Measurements from ENCODE around the gene TMX1.

TMX1 gene

GRCh38 chr14:51262868-51263267, 22.8 kb downstream of the TMX1 start:
- H3K9me3 Mint-ChIP-seq = peaks cover 6% of the 10 kb centered on the region in 2 donors

DNA sequence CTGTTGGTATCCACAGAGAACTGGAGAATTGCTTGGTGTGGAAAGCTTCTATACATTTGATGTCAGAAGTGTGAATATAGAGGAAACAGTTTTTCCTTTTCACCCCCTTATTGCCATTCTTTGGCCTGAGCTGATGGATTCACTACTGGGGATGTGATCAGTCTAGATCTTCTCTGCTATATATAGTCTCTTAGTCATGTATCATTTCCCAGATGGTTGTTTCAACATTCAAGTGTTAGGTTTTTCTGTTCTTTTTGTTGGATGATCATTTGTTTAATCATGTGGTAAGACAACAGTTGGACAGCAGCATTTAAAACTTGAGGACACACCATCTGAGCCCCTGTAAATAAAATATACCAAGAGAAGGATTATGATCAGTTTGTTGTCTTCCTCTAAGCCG, 29.6 kb downstream of the TMX1 start:
- no peaks in the 10 kb centered on the region for H3K4me1 Mint-ChIP-seq
- DNase-seq (no peak), ATAC-seq (no peak)
- no peak overlapping the region for H3K4me3 Mint-ChIP-seq
- no peak overlapping the region for H3K27ac Mint-ChIP-seq
- no peaks in the 10 kb centered on the region for H3K9me3 Mint-ChIP-seq
- no peaks in the 10 kb centered on the region for H3K27me3 Mint-ChIP-seq

More at GRCh38 chr14:51262868-51263267, 22.8 kb downstream of the TMX1 start:
- Mint-ChIP-seq H3K4me1 (peaks cover 26% of the 10 kb centered on the region), H3K27ac (no peak overlapping the region), H3K27me3 (no peaks in the 10 kb centered on the region), H3K4me3 (no peak overlapping the region)
- no peak for ATAC-seq
- DNase-seq = no peak

DNA sequence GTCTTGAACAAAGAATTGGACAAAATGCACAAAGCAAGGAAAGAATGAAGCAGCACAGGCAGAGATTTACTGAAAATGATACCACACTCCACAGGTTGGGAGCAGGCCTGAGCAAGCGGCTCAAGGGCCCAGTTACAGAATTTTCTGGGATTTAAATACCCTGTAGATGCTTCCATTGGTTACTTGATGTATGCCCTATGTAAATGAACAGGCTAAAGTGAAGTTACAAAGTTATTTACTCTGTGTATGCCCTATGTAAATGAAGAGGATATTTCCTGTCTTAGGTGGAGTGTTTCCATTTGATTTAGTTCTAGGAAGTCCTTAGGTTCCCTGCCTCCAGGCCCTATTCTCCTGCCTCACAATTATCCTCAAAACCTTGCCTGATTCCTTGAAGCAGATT, 36.6 kb downstream of the TMX1 start:
- Mint-ChIP-seq H3K9me3 (no peaks in the 10 kb centered on the region), H3K4me3 (no peak overlapping the region), H3K27me3 (no peaks in the 10 kb centered on the region), H3K27ac (no peak overlapping the region), H3K4me1 (no peaks in the 10 kb centered on the region)
- no peak for ATAC-seq
- DNase-seq = no peak

DNA sequence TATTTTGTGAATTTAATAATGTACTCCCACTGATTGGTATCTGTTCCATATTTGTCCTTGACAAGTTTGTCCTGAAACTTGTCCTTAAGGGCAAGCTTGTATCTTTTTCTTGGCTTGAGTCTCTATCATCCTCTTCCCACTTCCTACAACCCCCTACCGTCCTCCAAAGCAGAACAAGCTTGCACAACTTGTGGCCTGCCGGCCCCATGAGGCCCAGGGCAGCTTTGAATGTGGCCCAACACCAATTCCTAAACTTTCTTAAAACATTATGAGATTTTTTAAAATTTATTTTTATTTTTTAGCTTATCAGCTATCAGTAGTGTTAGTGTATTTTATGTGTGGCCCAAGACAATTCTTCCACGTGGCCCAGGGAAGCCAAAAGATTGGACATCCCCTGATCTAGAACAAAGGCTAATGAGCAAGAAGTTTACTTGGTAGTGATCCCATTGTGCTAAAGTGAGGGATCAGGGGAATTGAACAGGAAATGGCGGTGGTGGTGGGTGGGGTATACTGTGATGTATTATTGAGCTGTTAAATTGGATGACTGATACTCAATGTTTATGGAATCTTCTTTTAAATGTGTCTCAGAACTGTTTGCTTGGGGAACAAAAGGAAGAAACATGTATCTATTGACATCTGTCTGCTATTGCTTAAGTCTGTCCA, 37.8 kb downstream of the TMX1 start:
- Mint-ChIP-seq H3K27ac (no peak overlapping the region), H3K4me3 (no peak overlapping the region), H3K27me3 (no peaks in the 10 kb centered on the region), H3K9me3 (no peaks in the 10 kb centered on the region), H3K4me1 (no peaks in the 10 kb centered on the region)
- no peak for DNase-seq
- ATAC-seq = no peak

DNA sequence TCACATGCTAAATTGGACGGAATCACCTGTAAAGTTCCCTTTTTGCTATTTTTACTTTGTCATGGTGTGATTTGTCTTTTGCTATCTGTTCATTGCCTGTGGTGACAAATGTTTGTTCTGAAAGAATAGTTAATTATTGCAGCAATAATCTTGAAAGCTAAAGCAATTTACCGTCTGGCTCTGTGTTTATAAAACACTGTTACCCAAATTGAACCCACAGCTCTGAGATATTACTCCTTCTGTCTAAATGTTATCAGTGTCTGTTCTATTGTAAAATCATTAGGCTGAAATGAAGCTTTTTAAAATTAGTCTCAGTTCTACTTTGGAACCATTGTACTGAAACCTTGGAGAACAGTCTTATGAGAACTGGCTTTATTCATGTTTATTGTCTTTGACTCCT, 42.5 kb downstream of the TMX1 start:
- Mint-ChIP-seq H3K9me3 (no peaks in the 10 kb centered on the region), H3K4me3 (no peak overlapping the region), H3K27ac (no peak overlapping the region), H3K27me3 (no peaks in the 10 kb centered on the region), H3K4me1 (no peaks in the 10 kb centered on the region)
- ATAC-seq (no peak), DNase-seq (no peak)

- Mint-ChIP-seq H3K4me1 (no peaks in the 10 kb centered on the region), H3K27ac (no peak overlapping the region), H3K4me3 (no peak overlapping the region), H3K9me3 (no peaks in the 10 kb centered on the region), H3K27me3 (no peaks in the 10 kb centered on the region)
- DNase-seq = no peak
- no peak for ATAC-seq
Observed at GRCh38 chr14:51283402-51284085, 43.5 kb downstream of the TMX1 start.

DNA sequence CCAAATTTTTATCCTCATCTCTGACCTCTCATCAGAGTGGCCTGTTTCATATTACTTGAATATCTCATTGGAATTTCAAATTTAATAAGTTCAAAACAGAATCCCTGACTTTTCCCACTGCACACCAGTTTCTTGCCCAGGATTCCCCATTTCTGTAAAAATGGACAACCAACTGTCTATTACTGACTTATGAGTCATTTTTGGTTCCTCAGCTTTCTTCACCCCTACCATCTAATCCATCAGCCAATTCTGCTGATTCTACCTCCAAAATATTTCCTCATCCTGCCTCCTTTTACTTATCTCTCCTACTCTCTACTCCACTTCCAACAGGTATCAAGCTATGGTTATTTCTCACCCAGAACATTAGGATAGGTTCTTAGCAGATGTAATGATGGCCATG, 44.2 kb downstream of the TMX1 start:
- Mint-ChIP-seq H3K4me3 (no peak overlapping the region), H3K27ac (no peak overlapping the region), H3K27me3 (no peaks in the 10 kb centered on the region), H3K9me3 (no peaks in the 10 kb centered on the region), H3K4me1 (no peaks in the 10 kb centered on the region)
- DNase-seq = no peak
- ATAC-seq = no peak

DNA sequence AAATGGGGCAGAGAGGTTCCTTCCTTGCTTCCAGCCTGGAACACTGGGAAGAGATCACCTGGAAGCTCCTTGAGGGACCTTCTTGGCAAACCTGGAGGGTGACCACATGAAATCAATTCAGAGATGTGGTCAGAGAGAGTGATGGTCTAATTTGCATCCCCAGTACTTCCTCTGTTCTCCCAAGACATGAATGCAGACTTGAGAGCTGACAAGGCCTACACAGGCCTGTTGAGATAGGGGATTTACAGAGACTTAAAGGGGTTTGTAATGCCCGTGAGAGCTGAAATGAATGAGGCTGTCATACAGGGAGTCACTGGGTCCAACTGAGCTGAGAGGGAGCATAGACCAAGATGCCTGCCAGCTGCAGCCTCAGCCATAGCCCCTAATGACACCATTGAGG, 45.1 kb downstream of the TMX1 start:
- Mint-ChIP-seq H3K4me1 (no peaks in the 10 kb centered on the region), H3K9me3 (no peaks in the 10 kb centered on the region), H3K27ac (no peak overlapping the region), H3K4me3 (no peak overlapping the region), H3K27me3 (no peaks in the 10 kb centered on the region)
- ATAC-seq (no peak), DNase-seq (no peak)

DNA sequence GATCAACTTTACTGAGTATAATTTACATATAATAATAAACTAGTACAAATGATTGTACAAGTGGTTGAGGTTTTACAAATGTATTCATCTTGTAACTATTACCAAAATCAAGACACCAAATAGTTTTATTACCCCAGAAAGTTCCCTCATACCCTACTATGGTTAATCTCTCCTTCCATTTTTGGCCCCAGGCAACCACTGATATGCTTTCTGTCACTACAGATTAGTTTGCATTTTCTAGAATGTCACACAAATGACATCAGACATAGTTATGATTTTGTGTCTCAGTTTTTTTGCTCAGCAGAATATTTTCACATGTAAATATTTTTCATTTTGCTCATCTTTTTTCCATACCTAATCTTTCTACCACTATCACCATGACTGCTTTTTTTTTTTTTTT, 49.1 kb downstream of the TMX1 start:
- ATAC-seq (peak; percentile 45), DNase-seq (no peak)
- Mint-ChIP-seq H3K4me1 (no peaks in the 10 kb centered on the region), H3K9me3 (no peaks in the 10 kb centered on the region), H3K4me3 (no peak overlapping the region), H3K27ac (peak overlapping the region; percentile 32 to 89), H3K27me3 (no peaks in the 10 kb centered on the region)

DNA sequence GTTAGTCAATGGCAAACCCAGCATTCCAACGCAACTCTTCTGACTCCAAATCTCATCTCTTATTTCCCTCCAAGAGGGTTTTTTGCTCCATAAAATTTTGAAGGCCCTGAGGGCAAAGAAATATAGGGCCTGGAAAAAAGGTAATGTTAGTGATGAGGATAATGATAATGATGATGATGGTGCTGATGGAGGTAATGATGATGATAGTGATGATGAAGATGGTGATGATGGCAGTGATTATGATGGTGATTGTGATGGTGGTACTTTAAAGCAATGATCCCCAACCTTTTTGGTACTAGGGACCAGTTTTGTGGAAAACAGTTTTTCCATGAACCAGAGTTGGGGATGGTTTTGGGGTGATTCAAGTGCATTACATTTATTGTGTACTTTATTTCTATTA, 50.1 kb downstream of the TMX1 start:
- H3K4me1 Mint-ChIP-seq = no peaks in the 10 kb centered on the region
- DNase-seq (no peak), ATAC-seq (no peak)
- no peak overlapping the region for H3K27ac Mint-ChIP-seq
- H3K9me3 Mint-ChIP-seq = no peaks in the 10 kb centered on the region
- H3K4me3 Mint-ChIP-seq = no peak overlapping the region
- H3K27me3 Mint-ChIP-seq = no peaks in the 10 kb centered on the region

GRCh38 chr14:51291016-51291415, 51.0 kb downstream of the TMX1 start:
- no peak overlapping the region for H3K27ac Mint-ChIP-seq
- ATAC-seq = no peak
- H3K27me3 Mint-ChIP-seq = no peaks in the 10 kb centered on the region
- H3K4me3 Mint-ChIP-seq = no peak overlapping the region
- no peak for DNase-seq
- no peaks in the 10 kb centered on the region for H3K4me1 Mint-ChIP-seq
- no peaks in the 10 kb centered on the region for H3K9me3 Mint-ChIP-seq

DNA sequence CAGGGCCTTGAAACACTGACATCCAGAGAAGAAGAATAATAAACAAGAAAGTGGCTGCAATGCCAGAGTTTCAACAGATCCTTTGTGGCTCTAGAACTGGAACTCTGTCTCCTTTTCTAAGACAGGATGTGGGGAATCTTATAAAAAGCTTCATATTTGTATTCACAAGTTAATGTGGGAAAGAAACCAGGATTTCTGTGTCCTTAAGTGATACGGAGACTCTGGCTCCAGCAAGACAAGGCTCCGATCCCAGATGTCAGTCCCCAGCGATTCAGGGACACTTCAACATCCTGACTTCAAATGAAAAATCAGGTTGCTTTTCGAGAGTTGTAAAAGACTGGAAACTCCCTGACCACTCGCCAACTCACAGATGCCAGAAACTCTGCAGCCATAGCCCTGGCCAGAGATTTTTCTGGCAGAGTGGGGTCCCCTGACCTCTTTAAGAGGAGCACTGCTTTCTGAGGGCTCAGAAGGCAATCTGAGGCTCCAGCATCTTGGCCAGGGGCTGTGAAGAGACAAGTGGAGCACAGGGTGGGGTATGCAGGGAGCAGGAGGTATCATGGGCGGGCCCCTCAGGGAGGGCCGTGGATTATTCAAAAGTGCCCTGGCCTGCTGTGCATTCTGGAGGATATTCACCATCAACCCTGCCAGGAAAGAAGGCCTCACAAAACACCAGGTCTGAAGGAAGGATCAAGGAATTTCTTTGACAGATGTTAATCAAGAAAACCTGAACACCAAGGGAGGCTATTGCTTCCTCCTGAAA, 53.3 kb downstream of the TMX1 start:
- H3K27me3 Mint-ChIP-seq = no peaks in the 10 kb centered on the region

DNA sequence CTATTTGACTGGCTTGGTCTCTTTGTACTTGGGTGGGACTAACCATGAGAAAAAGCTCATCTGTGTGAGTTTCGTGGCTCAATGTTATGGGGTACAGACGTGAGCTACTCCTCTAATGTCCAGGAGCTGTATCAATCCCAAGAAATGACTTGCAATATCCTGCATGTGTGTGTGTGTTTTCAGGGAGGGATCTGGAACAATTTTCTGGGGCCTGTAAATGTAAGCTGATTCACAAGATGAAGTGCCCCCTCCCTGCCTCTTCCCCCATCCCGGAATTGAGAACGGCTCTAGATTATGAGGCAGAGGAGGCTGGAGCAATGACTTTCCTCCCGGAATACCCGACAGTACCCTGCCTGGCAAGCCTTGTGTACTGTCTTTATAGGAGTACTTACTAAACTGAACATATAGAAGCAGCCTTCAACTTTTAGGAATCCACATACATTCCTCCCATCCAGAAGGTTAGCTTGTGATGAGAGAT, 53.9 kb downstream of the TMX1 start:
- no peaks in the 10 kb centered on the region for H3K9me3 Mint-ChIP-seq
- ATAC-seq (no peak), DNase-seq (no peak)
- peaks cover 9% of the 10 kb centered on the region for H3K4me1 Mint-ChIP-seq
- H3K27me3 Mint-ChIP-seq = no peaks in the 10 kb centered on the region
- H3K27ac Mint-ChIP-seq = no peak overlapping the region
- H3K4me3 Mint-ChIP-seq = no peak overlapping the region

More for the DNA sequence above, 53.3 kb downstream of the TMX1 start:
- H3K4me3 Mint-ChIP-seq = no peak overlapping the region
- no peak overlapping the region for H3K27ac Mint-ChIP-seq
- peaks cover 2% of the 10 kb centered on the region for H3K4me1 Mint-ChIP-seq
- DNase-seq = no peak
- no peaks in the 10 kb centered on the region for H3K9me3 Mint-ChIP-seq
- no peak for ATAC-seq

DNA sequence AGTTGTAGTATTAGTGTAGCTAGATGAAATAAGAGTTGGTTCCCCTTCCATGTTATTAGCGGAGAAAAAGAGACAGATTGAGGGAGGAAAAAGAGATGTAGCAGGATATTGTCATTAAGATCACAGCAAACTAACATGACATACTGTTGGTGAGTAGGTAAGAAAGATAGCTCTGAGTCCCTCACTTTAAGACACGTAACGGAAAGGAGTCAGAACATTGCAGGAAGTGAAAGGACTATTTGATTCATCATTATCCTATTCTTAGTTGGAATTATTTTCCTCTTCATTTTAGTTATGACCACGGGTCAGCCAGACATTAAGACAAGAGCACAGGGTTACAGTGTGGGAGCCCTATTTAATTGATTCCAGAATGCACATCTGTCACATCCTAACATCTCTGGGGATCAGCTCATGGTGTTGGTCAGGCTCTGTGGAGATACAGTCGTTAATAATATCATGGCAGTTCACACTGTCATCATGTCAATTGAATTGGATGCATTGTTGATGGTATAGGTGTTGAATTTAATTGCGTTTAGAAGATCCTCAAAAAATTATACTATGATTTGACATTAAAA, 55.0 kb downstream of the TMX1 start:
- no peak for ATAC-seq
- peaks cover 10% of the 10 kb centered on the region for H3K4me1 Mint-ChIP-seq
- no peaks in the 10 kb centered on the region for H3K27me3 Mint-ChIP-seq
- H3K27ac Mint-ChIP-seq = no peak overlapping the region
- no peak overlapping the region for H3K4me3 Mint-ChIP-seq
- H3K9me3 Mint-ChIP-seq = no peaks in the 10 kb centered on the region
- no peak for DNase-seq

DNA sequence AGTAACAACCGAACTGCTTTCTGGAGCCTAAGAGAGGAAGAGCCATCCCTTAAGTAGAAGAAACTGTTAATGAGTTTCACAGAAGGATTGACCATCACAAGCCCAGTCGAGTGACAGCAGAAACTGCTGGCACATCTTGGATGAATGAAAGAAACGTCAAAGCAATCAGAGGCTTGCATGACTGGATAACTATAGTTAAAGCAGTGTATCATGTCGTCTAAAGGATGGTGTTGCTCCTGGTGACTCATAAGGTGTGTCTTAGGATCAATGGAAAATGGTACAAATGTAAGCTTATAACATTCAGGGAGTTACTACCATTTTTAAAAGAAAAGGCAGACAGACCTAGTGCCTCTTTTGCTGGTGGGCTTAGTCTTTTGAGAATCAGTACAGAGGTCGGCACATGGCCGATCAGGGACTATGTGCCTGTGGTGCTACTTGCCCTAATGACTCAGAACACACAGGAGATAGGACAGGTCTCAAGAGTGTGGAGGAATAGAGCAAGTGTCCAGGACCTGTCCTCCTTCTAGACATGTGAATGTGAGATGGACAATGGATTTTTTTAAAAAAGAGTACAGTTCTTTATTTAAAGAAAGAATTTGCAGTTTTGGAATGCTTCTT, 55.7 kb downstream of the TMX1 start:
- DNase-seq = no peak
- H3K4me3 Mint-ChIP-seq = no peak overlapping the region
- ATAC-seq = no peak

More for the DNA sequence above, 55.7 kb downstream of the TMX1 start:
- H3K27ac Mint-ChIP-seq = no peak overlapping the region
- no peaks in the 10 kb centered on the region for H3K27me3 Mint-ChIP-seq
- H3K9me3 Mint-ChIP-seq = no peaks in the 10 kb centered on the region
- H3K4me1 Mint-ChIP-seq = peaks cover 10% of the 10 kb centered on the region

Data from stimulated activated naive CD8-positive, alpha-beta T cell treated with anti-CD3 and anti-CD28 coated beads, Interleukin-15, amount 100 ng/mL, for 72 hours (primary cell).